ENCODE measurements around the gene ABCB11. TPM values are rescaled to one million over a fixed set of nuclear protein-coding genes. Genes with fewer than 3 reads are reported as not detected.
"Not testable (repeated sequence)": the region's sequence is repeated elsewhere in the genome, so short reads cannot be mapped to it uniquely, and the experiment has no call there.

Gene ABCB11
- total and polyA plus RNA-seq, 4 experiments from 2014 or later: not detected

DNA sequence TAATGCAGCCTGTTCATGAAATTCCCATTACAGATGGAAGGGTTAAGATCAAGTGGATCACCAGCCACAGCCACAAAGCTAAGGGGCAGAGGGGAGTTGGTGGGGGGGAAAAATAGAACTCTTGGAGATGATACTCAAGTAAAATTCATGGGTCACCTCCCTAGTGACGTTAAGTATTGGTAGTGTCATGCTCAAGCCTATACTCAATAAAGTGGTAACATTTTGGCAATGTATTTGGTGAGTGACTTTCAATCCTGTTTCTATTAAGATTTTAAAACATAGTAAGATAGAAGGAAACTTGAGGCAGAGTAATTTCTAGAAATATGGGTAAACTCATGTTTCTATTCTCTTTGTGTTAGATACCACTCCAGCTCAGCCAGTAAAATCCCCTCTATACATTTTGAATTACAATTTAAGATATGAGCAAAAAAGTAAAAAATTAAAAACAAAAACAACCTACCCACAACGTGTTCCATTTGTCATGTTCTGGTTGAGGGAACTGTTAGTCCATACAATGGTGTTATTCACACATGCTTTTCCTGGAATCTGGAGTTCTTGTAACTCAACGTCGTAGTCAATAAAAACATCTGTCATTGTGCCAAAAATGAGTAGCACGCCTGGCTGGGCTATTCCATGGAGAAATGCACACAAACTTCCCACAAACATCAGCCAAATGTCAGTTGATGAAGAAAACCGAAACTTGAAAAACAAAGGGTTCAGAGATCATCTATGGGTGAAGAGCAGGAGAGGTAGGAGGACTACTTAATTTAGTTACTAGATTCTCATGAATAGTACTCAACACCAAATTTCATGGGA is 18.1 kb downstream of the ABCB11 start:
- Mint-ChIP-seq H3K27me3 (peaks cover 2 to 7% of the 10 kb centered on the region in 2 donors), H3K9me3 (no peaks in the 10 kb centered on the region), H3K36me3 (no peaks in the 10 kb centered on the region), H3K27ac (peak overlapping the region in 1 of 7 donors; percentile 32), H3K4me1 (peaks cover 0 to 10% (median 6%) of the 10 kb centered on the region in 4 donors), H3K4me3 (no peak overlapping the region)
- Histone ChIP-seq H3K4me3 (ENCODE audit: low read length in 2 of 2) (no peak overlapping the region), H3K27ac (ENCODE audit: low read depth, low read length) (no peak overlapping the region), H3K36me3 (ENCODE audit: insufficient read depth, low read length) (no peaks in the 10 kb centered on the region), H3K27me3 (ENCODE audit: insufficient read depth, low read length) (no peaks in the 10 kb centered on the region), H3K4me1 (ENCODE audit: insufficient read depth, low read length) (peaks cover 4% of the 10 kb centered on the region), H3K9me3 (ENCODE audit: control insufficient read depth in 1 of 2, low read length in 2 of 2) (no peaks in the 10 kb centered on the region)
- no peak for DNase-seq
- ChIA-PET POLR2A (ENCODE audit: partially characterized antibody) (no interaction called here), CTCF (ENCODE audit: partially characterized antibody) (no interaction called here)
- intact Hi-C loops (cut with micrococcal nuclease): no loop called here

DNA sequence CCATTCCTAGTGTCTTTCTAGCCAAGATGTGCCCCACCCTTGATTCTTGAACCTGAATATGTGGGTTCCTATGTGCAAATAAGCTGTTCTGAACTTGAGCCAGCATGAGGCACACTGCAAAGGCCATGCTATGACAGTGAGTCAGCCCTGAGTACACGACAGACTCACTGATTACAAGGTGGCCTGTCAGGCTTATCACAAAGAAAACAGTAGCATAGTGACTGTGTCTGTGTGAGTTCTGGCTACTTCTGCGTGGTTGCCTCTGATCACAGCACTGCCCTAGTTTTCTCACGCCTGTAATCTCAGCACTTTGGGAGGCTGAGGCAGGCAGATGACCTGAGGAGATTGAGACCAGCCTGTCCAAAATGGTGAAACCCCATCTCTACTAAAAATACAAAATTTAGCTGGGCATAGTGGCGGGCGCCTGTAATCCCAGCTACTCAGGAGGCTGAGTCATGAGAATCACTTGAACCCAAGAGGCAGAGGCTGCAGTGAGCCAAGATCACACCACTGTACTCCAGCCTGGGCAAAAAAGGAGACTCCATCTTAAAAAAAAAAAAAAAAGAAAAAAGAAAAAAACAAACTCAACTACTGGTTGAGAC is 18.8 kb downstream of the ABCB11 start:
- H3K4me1 Mint-ChIP-seq: peaks cover 0 to 14% (median 12%) of the 10 kb centered on the region in 4 donors
- H3K27me3 Mint-ChIP-seq: not testable (repeated sequence)

DNA sequence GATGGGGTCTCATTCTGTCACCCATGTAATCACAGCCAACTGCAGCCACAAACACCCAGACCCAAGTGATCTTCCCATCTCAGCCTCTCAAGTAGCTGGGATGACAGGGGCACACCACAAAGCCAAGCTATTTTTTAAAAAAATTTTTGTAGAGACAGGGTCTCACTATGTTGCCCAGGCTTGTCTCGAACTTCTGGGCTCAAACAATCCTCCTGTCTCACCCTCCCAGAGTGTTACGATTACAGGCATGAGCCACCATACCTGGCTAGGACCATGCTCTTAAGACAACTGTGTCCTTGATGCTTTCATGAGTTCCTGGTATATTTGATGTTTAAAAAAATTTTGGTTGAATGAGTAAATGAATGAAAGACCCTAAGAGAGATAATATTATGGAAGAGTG is 19.4 kb downstream of the ABCB11 start:
- no peaks in the 10 kb centered on the region for H3K27me3 ChIP-seq (ENCODE audit: insufficient read depth, low read length)
- H3K27me3 Mint-ChIP-seq: peaks cover 2 to 7% of the 10 kb centered on the region in 2 donors
- H3K27ac Mint-ChIP-seq: no peak overlapping the region
- H3K27ac ChIP-seq (ENCODE audit: low read depth, low read length): no peak overlapping the region
- no peaks in the 10 kb centered on the region for H3K36me3 ChIP-seq (ENCODE audit: insufficient read depth, low read length)
- CTCF ChIA-PET (ENCODE audit: partially characterized antibody): no interaction called here
- DNase-seq: no peak
- POLR2A ChIA-PET (ENCODE audit: partially characterized antibody): no interaction called here
- H3K4me3 Mint-ChIP-seq: no peak overlapping the region
- H3K9me3 Mint-ChIP-seq: no peaks in the 10 kb centered on the region
- H3K9me3 ChIP-seq (ENCODE audit: control insufficient read depth in 1 of 2, low read length in 2 of 2): no peaks in the 10 kb centered on the region
- H3K4me3 ChIP-seq (ENCODE audit: low read length in 2 of 2): no peak overlapping the region
- intact Hi-C loops (cut with micrococcal nuclease): no loop called here
- H3K4me1 Mint-ChIP-seq: peaks cover 0 to 14% (median 12%) of the 10 kb centered on the region in 4 donors
- no peaks in the 10 kb centered on the region for H3K36me3 Mint-ChIP-seq
- H3K4me1 ChIP-seq (ENCODE audit: insufficient read depth, low read length): peaks cover 7% of the 10 kb centered on the region

More for the DNA sequence above, 18.8 kb downstream of the ABCB11 start:
- H3K36me3 ChIP-seq (ENCODE audit: insufficient read depth, low read length); intact Hi-C loops (cut with micrococcal nuclease); H3K27me3 ChIP-seq (ENCODE audit: insufficient read depth, low read length); H3K9me3 Mint-ChIP-seq; DNase-seq; H3K27ac Mint-ChIP-seq; H3K4me3 Mint-ChIP-seq; POLR2A ChIA-PET (ENCODE audit: partially characterized antibody); H3K9me3 ChIP-seq (ENCODE audit: control insufficient read depth in 1 of 2, low read length in 2 of 2); H3K4me3 ChIP-seq (ENCODE audit: low read length in 2 of 2); CTCF ChIA-PET (ENCODE audit: partially characterized antibody); H3K4me1 ChIP-seq (ENCODE audit: insufficient read depth, low read length); H3K27ac ChIP-seq (ENCODE audit: low read depth, low read length); H3K36me3 Mint-ChIP-seq: not testable (repeated sequence)

DNA sequence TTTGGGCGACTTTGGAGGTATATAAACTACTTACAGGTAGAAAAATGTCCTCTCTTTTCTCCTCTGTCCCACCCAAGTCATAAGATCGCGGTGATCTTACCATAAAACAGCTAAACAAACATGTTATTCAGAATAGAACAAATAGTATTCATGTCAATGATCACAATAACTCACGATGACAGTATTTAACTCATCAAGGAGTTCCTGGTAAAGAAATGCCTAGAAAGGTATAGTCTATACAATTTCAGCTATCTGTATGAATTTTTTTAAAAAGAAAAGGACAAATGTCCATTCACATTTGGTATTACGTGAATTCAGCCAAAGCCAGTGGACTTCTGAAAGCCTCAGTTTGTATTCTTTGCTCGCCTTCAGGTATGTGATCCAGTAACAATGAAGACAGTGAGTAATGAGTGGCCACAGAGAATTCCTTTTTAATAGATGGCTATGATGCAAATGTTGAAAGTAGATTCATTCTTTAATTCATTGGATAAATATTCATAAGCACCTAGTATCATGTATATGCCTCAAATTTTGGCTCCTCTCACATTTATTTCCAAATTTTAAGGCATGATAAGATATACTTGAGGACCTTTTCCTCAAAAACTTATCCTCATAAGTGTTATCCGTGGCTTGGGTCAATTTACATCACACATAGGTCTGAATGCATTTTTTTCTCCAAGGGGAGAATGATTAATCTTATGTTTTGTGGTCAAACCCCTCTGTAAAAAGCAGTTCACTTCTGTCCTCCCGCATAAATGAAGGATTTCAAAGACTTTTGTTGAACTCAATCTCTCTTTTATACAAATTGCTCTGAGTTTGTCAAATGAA is 20.3 kb downstream of the ABCB11 start:
- ChIA-PET CTCF (ENCODE audit: partially characterized antibody) (no interaction called here), POLR2A (ENCODE audit: partially characterized antibody) (no interaction called here)
- intact Hi-C loops (cut with micrococcal nuclease): no loop called here
- Mint-ChIP-seq H3K9me3 (peaks cover 0 to 2% (median 0%) of the 10 kb centered on the region in 8 donors), H3K27me3 (peaks cover under 1 to 4% of the 10 kb centered on the region in 2 donors), H3K27ac (no peak overlapping the region), H3K4me1 (peaks cover 0 to 11% (median 10%) of the 10 kb centered on the region in 4 donors), H3K36me3 (no peaks in the 10 kb centered on the region), H3K4me3 (no peak overlapping the region)
- H3K4me1 ChIP-seq (ENCODE audit: insufficient read depth, low read length): peaks cover 7% of the 10 kb centered on the region
- no peak overlapping the region for H3K27ac ChIP-seq (ENCODE audit: low read depth, low read length)
- no peak for DNase-seq
- no peaks in the 10 kb centered on the region for H3K27me3 ChIP-seq (ENCODE audit: insufficient read depth, low read length)
- no peak overlapping the region for H3K4me3 ChIP-seq (ENCODE audit: low read length in 2 of 2)
- H3K36me3 ChIP-seq (ENCODE audit: insufficient read depth, low read length): no peaks in the 10 kb centered on the region
- H3K9me3 ChIP-seq (ENCODE audit: control insufficient read depth in 1 of 2, low read length in 2 of 2): no peaks in the 10 kb centered on the region

DNA sequence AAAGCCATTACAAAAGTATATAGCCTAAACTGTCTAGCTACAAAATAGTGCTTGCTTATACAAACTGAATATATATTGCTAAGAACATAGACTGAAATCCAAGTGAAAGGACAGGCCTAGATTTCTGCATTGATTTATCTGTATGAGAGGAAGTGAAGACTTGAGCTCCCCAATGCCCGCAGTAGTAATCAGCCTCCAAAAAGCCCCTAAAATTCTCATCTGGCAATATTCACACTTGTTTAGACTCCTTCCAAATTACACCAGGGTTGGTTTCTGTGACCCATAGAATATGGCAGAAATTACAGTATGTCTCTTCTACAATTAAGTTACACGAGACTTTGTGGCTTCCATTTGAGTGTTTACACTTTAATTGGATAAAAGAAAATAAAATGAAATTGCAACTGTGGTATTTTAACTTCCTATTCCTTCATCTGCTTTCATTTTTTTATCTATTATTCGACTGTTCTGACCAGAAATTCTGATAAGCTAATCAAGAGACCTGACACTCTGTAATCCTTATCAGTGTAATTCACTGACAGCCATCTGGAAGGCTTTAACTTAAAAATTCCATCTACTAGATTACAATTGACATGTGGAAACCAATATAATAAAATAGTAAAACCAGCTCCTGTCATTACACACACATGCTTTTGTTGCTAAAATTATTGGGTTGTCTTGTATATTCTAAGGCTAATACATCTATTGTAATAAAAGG is 21.1 kb downstream of the ABCB11 start:
- CTCF ChIA-PET (ENCODE audit: partially characterized antibody): no interaction called here
- POLR2A ChIA-PET (ENCODE audit: partially characterized antibody): no interaction called here
- Histone ChIP-seq H3K36me3 (ENCODE audit: insufficient read depth, low read length) (no peaks in the 10 kb centered on the region), H3K27ac (ENCODE audit: low read depth, low read length) (no peak overlapping the region), H3K4me1 (ENCODE audit: insufficient read depth, low read length) (peaks cover 7% of the 10 kb centered on the region), H3K27me3 (ENCODE audit: insufficient read depth, low read length) (no peaks in the 10 kb centered on the region), H3K9me3 (ENCODE audit: control insufficient read depth in 1 of 2, low read length in 2 of 2) (no peaks in the 10 kb centered on the region), H3K4me3 (ENCODE audit: low read length in 2 of 2) (no peak overlapping the region)
- no peak for DNase-seq
- Mint-ChIP-seq H3K27me3 (no peaks in the 10 kb centered on the region), H3K36me3 (no peaks in the 10 kb centered on the region), H3K4me1 (peaks cover 0 to 11% (median 10%) of the 10 kb centered on the region in 4 donors), H3K4me3 (no peak overlapping the region), H3K9me3 (peaks cover 0 to 2% (median 0%) of the 10 kb centered on the region in 8 donors), H3K27ac (no peak overlapping the region)
- intact Hi-C loops (cut with micrococcal nuclease): no loop called here

DNA sequence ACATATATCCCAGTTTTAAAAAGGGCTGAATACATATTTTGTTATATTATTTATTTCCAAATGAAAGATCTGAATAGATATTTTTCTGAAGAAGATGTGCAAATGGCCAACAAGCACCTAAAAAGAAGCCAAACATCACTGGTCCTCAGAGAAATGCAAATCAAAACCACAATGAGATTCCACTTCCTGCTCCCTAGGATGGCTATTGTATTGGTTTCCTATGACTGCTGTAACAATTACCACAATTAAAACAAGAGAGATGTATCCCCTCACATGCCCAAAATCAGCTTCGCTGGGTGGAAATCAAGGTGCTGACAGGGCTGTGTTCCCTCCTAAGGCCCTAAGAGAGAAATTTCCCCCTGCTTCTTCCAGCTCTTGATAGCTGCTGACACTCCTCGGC is 23.2 kb downstream of the ABCB11 start:
- POLR2A ChIA-PET (ENCODE audit: partially characterized antibody): no interaction called here
- peaks cover 0 to 11% (median 9%) of the 10 kb centered on the region in 4 donors for H3K4me1 Mint-ChIP-seq

DNA sequence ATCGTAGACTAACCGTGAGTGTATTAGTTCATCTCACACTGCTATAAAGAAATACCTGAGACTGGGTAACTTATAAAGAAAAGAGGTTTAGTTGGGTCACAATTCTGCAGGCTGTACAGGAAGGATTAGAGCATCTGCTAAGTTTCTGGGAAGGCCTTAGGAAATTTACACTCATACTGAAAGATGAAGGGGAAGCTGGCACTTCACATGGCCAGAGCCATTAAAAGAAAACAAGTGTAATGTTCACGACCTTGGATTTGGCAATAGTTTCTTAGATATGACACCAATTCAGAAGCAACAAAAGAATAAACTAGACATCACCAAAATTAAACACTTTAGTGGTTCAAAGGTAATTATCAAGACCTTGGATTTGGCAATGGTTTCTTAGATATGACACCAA is 23.8 kb downstream of the ABCB11 start:
- Mint-ChIP-seq H3K4me3 (no peak overlapping the region), H3K36me3 (no peaks in the 10 kb centered on the region), H3K27me3 (no peaks in the 10 kb centered on the region), H3K4me1 (peaks cover 0 to 11% (median 9%) of the 10 kb centered on the region in 4 donors), H3K27ac (no peak overlapping the region), H3K9me3 (peaks cover 0 to 2% (median 0%) of the 10 kb centered on the region in 8 donors)
- intact Hi-C loops (cut with micrococcal nuclease): no loop called here
- Histone ChIP-seq H3K4me3 (ENCODE audit: low read length in 2 of 2) (no peak overlapping the region), H3K4me1 (ENCODE audit: insufficient read depth, low read length) (peaks cover 7% of the 10 kb centered on the region), H3K36me3 (ENCODE audit: insufficient read depth, low read length) (no peaks in the 10 kb centered on the region), H3K9me3 (ENCODE audit: control insufficient read depth in 1 of 2, low read length in 2 of 2) (no peaks in the 10 kb centered on the region), H3K27me3 (ENCODE audit: insufficient read depth, low read length) (no peaks in the 10 kb centered on the region), H3K27ac (ENCODE audit: low read depth, low read length) (no peak overlapping the region)
- ChIA-PET CTCF (ENCODE audit: partially characterized antibody) (no interaction called here), POLR2A (ENCODE audit: partially characterized antibody) (no interaction called here)
- no peak for DNase-seq

More for the DNA sequence above, 23.2 kb downstream of the ABCB11 start:
- Histone ChIP-seq H3K9me3 (ENCODE audit: control insufficient read depth in 1 of 2, low read length in 2 of 2) (no peaks in the 10 kb centered on the region), H3K4me3 (ENCODE audit: low read length in 2 of 2) (no peak overlapping the region), H3K27me3 (ENCODE audit: insufficient read depth, low read length) (no peaks in the 10 kb centered on the region), H3K4me1 (ENCODE audit: insufficient read depth, low read length) (peaks cover 7% of the 10 kb centered on the region), H3K36me3 (ENCODE audit: insufficient read depth, low read length) (no peaks in the 10 kb centered on the region), H3K27ac (ENCODE audit: low read depth, low read length) (no peak overlapping the region)
- Mint-ChIP-seq H3K27ac (peak overlapping the region in 1 of 7 donors; percentile 23), H3K36me3 (no peaks in the 10 kb centered on the region), H3K4me3 (no peak overlapping the region), H3K27me3 (no peaks in the 10 kb centered on the region), H3K9me3 (peaks cover 0 to 2% (median 0%) of the 10 kb centered on the region in 8 donors)
- intact Hi-C loops (cut with micrococcal nuclease): no loop called here
- CTCF ChIA-PET (ENCODE audit: partially characterized antibody): no interaction called here
- no peak for DNase-seq
